ENCODE measurements around the gene MTF2. TPM values are rescaled to one million over a fixed set of nuclear protein-coding genes. Genes with fewer than 3 reads are reported as not detected.

Gene MTF2
- 113 and 169 TPM in 2 replicates for total RNA-seq (2011; cell fraction: chromatin; rRNA removed; ENCODE audit: low replicate concordance)
- total RNA-seq (2011; cell fraction: nucleolus; rRNA removed), result 52.4 and 56.5 TPM in 2 replicates
- 83.4 and 116 TPM in 2 replicates for total RNA-seq (2011; cell fraction: nucleoplasm; rRNA removed)
- total RNA-seq (2014; rRNA removed), result 41.8 and 59.6 TPM in 2 replicates
- total RNA-seq (2014; rRNA removed; fragmentation: Illumina TruSeq; extraction: Trizol), result 61.0 and 73.0 TPM in 2 replicates
- 48.6 and 57.7 TPM in 2 replicates for total RNA-seq (2015; rRNA removed; fragmentation: Illumina TruSeq; extraction: Trizol)
- 65.2 and 73.5 TPM in 2 replicates for total RNA-seq (2021)
- polyA plus RNA-seq (2011; rRNA removed), result 102 and 124 TPM in 2 replicates
- polyA plus RNA-seq (2011; cell fraction: cytosol; rRNA removed), result 33.7 and 48.2 TPM in 2 replicates
- 70.9 and 72.2 TPM in 2 replicates for polyA plus RNA-seq (2011; cell fraction: nucleus; rRNA removed)
- polyA plus RNA-seq (2012), result 26.3 and 52.8 TPM in 2 replicates
- polyA plus RNA-seq (2014; fragmentation: Illumina TruSeq; extraction: Trizol), result 46.4 and 49.6 TPM in 2 replicates
- polyA plus RNA-seq (2014; fragmentation: Nextera tagmentation; extraction: Ambion mirVana), result 10 to 100 TPM; 29.3 to 35.7 TPM
- polyA plus RNA-seq (2014; rRNA removed), result 44.1 and 48.3 TPM in 2 replicates
- 207 and 218 TPM in 2 replicates for polyA minus RNA-seq (2011; rRNA and poly(A)+ RNA removed)
- 42.9 and 48.8 TPM in 2 replicates for polyA minus RNA-seq (2011; cell fraction: cytosol; rRNA and poly(A)+ RNA removed)
- 80.4 and 145 TPM in 2 replicates for polyA minus RNA-seq (2011; cell fraction: nucleus; rRNA and poly(A)+ RNA removed)
- Bru-seq, nascent RNA, result percentile 94 among the genes with signal in this experiment
- percentile 97 among the genes with signal in this experiment for BruChase-seq, experiment 1, labeled RNA remaining after a 2-hour chase
- BruChase-seq, experiment 2, labeled RNA remaining after a 6-hour chase, result percentile 97 among the genes with signal in this experiment
- long read RNA-seq, experiment 1, full-length matches to known transcripts, result 100 of 271 reads
- long read RNA-seq, experiment 1, partial matches to known transcripts, result 117 of 271 reads
- long read RNA-seq, experiment 1, other reads (novel, unspliced or antisense), result 54 of 271 reads
- long read RNA-seq, experiment 2, partial matches to known transcripts, result 8 of 27 reads
- long read RNA-seq, experiment 2, other reads (novel, unspliced or antisense), result 19 of 27 reads
- long read RNA-seq, experiment 3, full-length matches to known transcripts, result 19 of 102 reads
- long read RNA-seq, experiment 3, partial matches to known transcripts, result 59 of 102 reads
- long read RNA-seq, experiment 3, other reads (novel, unspliced or antisense), result 24 of 102 reads

DNA sequence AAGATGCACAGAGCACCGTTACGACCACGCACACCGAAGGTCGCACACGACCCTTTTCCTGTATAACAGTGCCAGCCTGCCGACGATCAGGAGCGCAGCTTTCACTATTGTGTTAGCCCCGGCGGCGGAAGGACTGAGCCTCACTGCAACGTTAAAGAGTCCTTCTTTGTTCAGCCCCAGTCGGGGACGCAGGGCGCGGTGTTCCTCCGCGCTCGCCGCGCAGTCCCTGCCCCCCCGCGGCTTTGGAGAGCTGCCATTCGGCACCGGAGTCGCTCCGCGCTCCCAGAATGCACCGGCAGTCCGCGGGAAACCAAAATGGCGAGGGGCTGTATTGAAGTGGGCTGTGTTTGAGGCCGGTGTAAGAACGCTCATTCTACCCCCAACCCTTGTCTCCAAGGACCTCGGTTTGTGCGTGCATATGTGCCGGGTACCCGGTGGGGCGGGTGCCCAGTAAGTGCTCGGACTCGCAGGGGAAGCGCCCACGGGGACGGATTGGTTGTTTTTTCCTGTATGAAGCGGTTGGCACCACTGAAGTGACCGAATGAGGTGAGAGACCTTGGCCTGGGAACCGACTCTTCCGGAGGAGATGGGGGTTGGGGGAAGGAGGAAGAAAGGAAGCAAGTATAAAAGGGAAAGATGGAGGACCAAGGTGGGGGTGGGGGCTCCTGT, at the start of gene MTF2:
MTF2 (plus strand) TSS at position 298 of the 669 bp plus-strand sequence; CDS start at position 542, 244 bp downstream.
- Histone ChIP-seq H3K27me3 (ENCODE audit: control insufficient read depth in 2 of 2, insufficient read depth in 2 of 2, low read length in 2 of 2) (no peaks in the 10 kb centered on the region), H3K4me3 (peak within 1 kb of the TSS; percentile 92), H3K9me1 (ENCODE audit: control insufficient read depth, insufficient read depth, low read length) (no peaks in the 10 kb centered on the region), H3K9ac (ENCODE audit: insufficient read depth in 1 of 2, low read depth in 2 of 2, low read length in 2 of 2) (peak within 1 kb of the TSS; percentile 98 to 99), H4K20me1 (replicated peaks; ENCODE audit: control insufficient read depth, insufficient read depth, low read length) (no peaks in the 10 kb centered on the region), H3K27ac (ENCODE audit: extremely low read depth, low read depth, low read length) (peak within 1 kb of the TSS; percentile 96), H3K79me2 (ENCODE audit: control insufficient read depth, insufficient read depth, low read length) (peaks cover 62% of the 10 kb centered on the region), H3K36me3 (ENCODE audit: control insufficient read depth, insufficient read depth, low read length) (peaks cover 26% of the 10 kb centered on the region), H3K4me2 (ENCODE audit: insufficient read depth, low read length) (peak within 1 kb of the TSS; percentile 98), H2AFZ (ENCODE audit: low read depth, low read length) (peak within 1 kb of the TSS; percentile 90), H3K9me3 (replicated peaks; ENCODE audit: control insufficient read depth, insufficient read depth, low read depth, low read length) (peaks cover 19% of the 10 kb centered on the region), H3K4me1 (replicated peaks in 1 of 2; ENCODE audit: control insufficient read depth in 2 of 2, insufficient read depth in 2 of 2, low read length in 2 of 2) (peaks cover 0 to 6% of the 10 kb centered on the region in 2 experiments; a peak in 3 of 5 replicates)
- ChIA-PET POLR2A (interaction anchor here (0.6 to 4.7 kb wide), 21 partner anchors 10 to 700 kb away, joined by 3 to 71 read pairs (median 5); partner anchors contain the start of genes DR1 and FNBP1L), CTCF (ENCODE audit: low intra/inter-chr PET ratio) (no interaction called here)
- intact Hi-C loops (cut with micrococcal nuclease), result loop anchor here (2.0 to 5.0 kb wide), 2 partner anchors 102 to 223 kb away; partner anchors contain the start of genes CCDC18 and TMED5
- 1% methylated on average over 49 of the region's 49 CpGs for WGBS (ENCODE audit: insufficient coverage, low coverage, missing lambda C conversion rate)
- in situ Hi-C loops (cut with MboI), result no loop called here
- TSS peak; percentile 52 for BruUV-seq (replicated peaks)
- peak; percentile 89 to 98 (median 90) for DNase-seq (ENCODE audit: extremely low read depth in 1 of 4, low spot score in 3 of 4)
- peak; percentile 75 for FAIRE-seq
- ATAC-seq, result peak; percentile 90
- TF ChIP-seq SREBF1 (IDR thresholded peaks at IDR 0.05; ENCODE audit: borderline replicate concordance, low read depth, low read length) (no peak), DACH1 (IDR thresholded peaks at IDR 0.05; ENCODE audit: partially characterized antibody) (peak; percentile 37), CHD4 (IDR thresholded peaks at IDR 0.05; ENCODE audit: insufficient read depth, insufficient replicate concordance, low read depth, low read length, poor library complexity, severe bottlenecking) (no peak), BCOR (IDR thresholded peaks at IDR 0.05) (peak; percentile 56), NEUROD1 (IDR thresholded peaks at IDR 0.05; ENCODE audit: borderline replicate concordance, low read depth, low read length, partially characterized antibody) (peak; percentile 65), ZNF444 (CRISPR knock-in tag; IDR thresholded peaks at IDR 0.05) (no peak), RBBP5 (IDR thresholded peaks at IDR 0.05; ENCODE audit: borderline replicate concordance, insufficient read depth, low read length, poor library complexity, severe bottlenecking) (peak; percentile 90), CREB3L1 (IDR thresholded peaks at IDR 0.05; ENCODE audit: borderline replicate concordance, low read depth) (peak; percentile 69; the same call in 1 of the 2 replicates), JUN (IDR thresholded peaks at IDR 0.05; ENCODE audit: borderline replicate concordance, low read depth, low read length) (no peak), JUN (CRISPR knock-in tag; IDR thresholded peaks at IDR 0.05; ENCODE audit: borderline replicate concordance) (peak; percentile 89; the same call in 1 of the 2 replicates), ZKSCAN1 (IDR thresholded peaks at IDR 0.05; ENCODE audit: low read depth, low read length) (peak; percentile 86)
- TF ChIP-seq, protein P1, sequence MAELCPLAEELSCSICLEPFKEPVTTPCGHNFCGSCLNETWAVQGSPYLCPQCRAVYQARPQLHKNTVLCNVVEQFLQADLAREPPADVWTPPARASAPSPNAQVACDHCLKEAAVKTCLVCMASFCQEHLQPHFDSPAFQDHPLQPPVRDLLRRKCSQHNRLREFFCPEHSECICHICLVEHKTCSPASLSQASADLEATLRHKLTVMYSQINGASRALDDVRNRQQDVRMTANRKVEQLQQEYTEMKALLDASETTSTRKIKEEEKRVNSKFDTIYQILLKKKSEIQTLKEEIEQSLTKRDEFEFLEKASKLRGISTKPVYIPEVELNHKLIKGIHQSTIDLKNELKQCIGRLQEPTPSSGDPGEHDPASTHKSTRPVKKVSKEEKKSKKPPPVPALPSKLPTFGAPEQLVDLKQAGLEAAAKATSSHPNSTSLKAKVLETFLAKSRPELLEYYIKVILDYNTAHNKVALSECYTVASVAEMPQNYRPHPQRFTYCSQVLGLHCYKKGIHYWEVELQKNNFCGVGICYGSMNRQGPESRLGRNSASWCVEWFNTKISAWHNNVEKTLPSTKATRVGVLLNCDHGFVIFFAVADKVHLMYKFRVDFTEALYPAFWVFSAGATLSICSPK (IDR thresholded peaks at IDR 0.05; ENCODE audit: borderline replicate concordance), result 0 out of 2 replicates have a peak, but pooled peaks have one; percentile 63

Data from K562 (cell line).